HG02943 (cell line): ENCODE measurements around the gene ST8SIA5.

Experiments
- ATAC-seq: cut with Tn5 transposase; IDR thresholded peaks from one replicate; pipeline ENCODE4 v1.9.1; 2021; ENCODE audit warnings: mild to moderate bottlenecking, low read depth, moderate library complexity; ENCODE audit not compliant: unreplicated experiment

Gene ST8SIA5

GRCh38 chr18:46677611-46678010 is 79.2 kb downstream of the ST8SIA5 start:
- no peak for ATAC-seq

- no peak for ATAC-seq
Observed at GRCh38 chr18:46676182-46676835, 80.5 kb downstream of the ST8SIA5 start.

- no peak for ATAC-seq
Observed at GRCh38 chr18:46675112-46675511, 81.7 kb downstream of the ST8SIA5 start.

GRCh38 chr18:46672062-46672970 is 84.5 kb downstream of the ST8SIA5 start:
- ATAC-seq = no peak

- no peak for ATAC-seq
Observed at GRCh38 chr18:46668694-46669093, 88.2 kb downstream of the ST8SIA5 start.

GRCh38 chr18:46668135-46668534 is 88.7 kb downstream of the ST8SIA5 start:
- ATAC-seq = no peak

- no peak for ATAC-seq
Observed at GRCh38 chr18:46663539-46663938, 93.3 kb downstream of the ST8SIA5 start.

GRCh38 chr18:46660957-46661749 is 95.7 kb downstream of the ST8SIA5 start:
- no peak for ATAC-seq

- no peak for ATAC-seq
Observed at GRCh38 chr18:46659484-46659883, 97.4 kb downstream of the ST8SIA5 start.

- no peak for ATAC-seq
Observed at GRCh38 chr18:46657115-46657955, 99.5 kb downstream of the ST8SIA5 start, which contains the start of gene LOXHD1. Gene LOXHD1 (minus strand): TSS chr18:46657220. CDS start chr18:46657033, 187 bp downstream.

GRCh38 chr18:46656326-46657114 is 100.3 kb downstream of the ST8SIA5 start:
- no peak for ATAC-seq

- no peak for ATAC-seq
Observed at GRCh38 chr18:46652372-46652771, 104.5 kb downstream of the ST8SIA5 start.

GRCh38 chr18:46650681-46651080 is 106.2 kb downstream of the ST8SIA5 start:
- ATAC-seq = no peak

GRCh38 chr18:46649071-46649862 is 107.6 kb downstream of the ST8SIA5 start:
- ATAC-seq = no peak

- ATAC-seq = no peak
Observed at GRCh38 chr18:46646468-46646867, 110.4 kb downstream of the ST8SIA5 start.

GRCh38 chr18:46642561-46642960 is 114.3 kb downstream of the ST8SIA5 start:
- ATAC-seq = no peak

- ATAC-seq = no peak
Observed at GRCh38 chr18:46641917-46642316, 114.9 kb downstream of the ST8SIA5 start.

- no peak for ATAC-seq
Observed at GRCh38 chr18:46639386-46639785, 117.5 kb downstream of the ST8SIA5 start.
